Measurements from ENCODE around the gene SYT6. TPM values are rescaled to one million over a fixed set of nuclear protein-coding genes. Genes with fewer than 3 reads are reported as not detected.
"Not testable (repeated sequence)": the region's sequence is repeated elsewhere in the genome, so short reads cannot be mapped to it uniquely, and the experiment has no call there.

Gene SYT6
- total and polyA plus RNA-seq, 7 donors: 0.32 to 1.9 (median 0.46) TPM; not detected in 3

GRCh38 chr1:114063544-114063943 is 90.1 kb downstream of the SYT6 start:
- H3K4me3 ChIP-seq: no peak overlapping the region
- H3K9me3 ChIP-seq: peaks cover 0 to 2% (median 0%) of the 10 kb centered on the region in 4 donors
- H3K27ac ChIP-seq: no peak overlapping the region
- H3K27me3 ChIP-seq: no peaks in the 10 kb centered on the region
- H3K4me1 ChIP-seq: no peaks in the 10 kb centered on the region
- intact Hi-C loops (cut with DNase I): no loop called here
- H3K36me3 ChIP-seq: no peaks in the 10 kb centered on the region
- no peak for DNase-seq
- no peak for TF ChIP-seq POLR2A (IDR thresholded peaks at IDR 0.05)
- no peak for TF ChIP-seq EP300 (IDR thresholded peaks at IDR 0.05)
- TF ChIP-seq POLR2AphosphoS5 (IDR thresholded peaks at IDR 0.05): no peak
- no peak for TF ChIP-seq CTCF (IDR thresholded peaks at IDR 0.05)

- peaks cover 0 to 2% (median 0%) of the 10 kb centered on the region in 4 donors for H3K9me3 ChIP-seq
- H3K36me3 ChIP-seq: no peaks in the 10 kb centered on the region
- intact Hi-C loops (cut with DNase I): no loop called here
- WGBS, 2 donors: 68 to 70% methylated on average over 8 of the region's 8 CpGs
- no peak for DNase-seq
- no peak for TF ChIP-seq EP300 (IDR thresholded peaks at IDR 0.05)
- no peak for TF ChIP-seq CTCF (IDR thresholded peaks at IDR 0.05)
- no peak for TF ChIP-seq POLR2A (IDR thresholded peaks at IDR 0.05)
- TF ChIP-seq POLR2AphosphoS5 (IDR thresholded peaks at IDR 0.05): no peak
- no peaks in the 10 kb centered on the region for H3K4me1 ChIP-seq
- H3K27me3 ChIP-seq: no peaks in the 10 kb centered on the region
- H3K27ac ChIP-seq: no peak overlapping the region
- no peak overlapping the region for H3K4me3 ChIP-seq
These were observed 91.1 kb downstream of the SYT6 start for GRCh38 chr1:114062477-114063099.

GRCh38 chr1:114061121-114061830 is 92.4 kb downstream of the SYT6 start:
- Histone ChIP-seq H3K4me1 (no peaks in the 10 kb centered on the region), H3K27ac (no peak overlapping the region), H3K9me3 (peaks cover 0 to 6% (median 0%) of the 10 kb centered on the region in 4 donors), H3K27me3 (no peaks in the 10 kb centered on the region), H3K36me3 (no peaks in the 10 kb centered on the region), H3K4me3 (no peak overlapping the region)
- intact Hi-C loops (cut with DNase I): no loop called here
- DNase-seq: no peak
- no peak for TF ChIP-seq POLR2A (IDR thresholded peaks at IDR 0.05)
- no peak for TF ChIP-seq EP300 (IDR thresholded peaks at IDR 0.05)
- 83 to 85% methylated on average over 1 of the region's 1 CpG for WGBS, 2 donors

GRCh38 chr1:114058236-114058635 is 95.4 kb downstream of the SYT6 start:
- H3K4me1 ChIP-seq; H3K36me3 ChIP-seq; H3K4me3 ChIP-seq; intact Hi-C loops (cut with DNase I); H3K27me3 ChIP-seq; H3K27ac ChIP-seq; DNase-seq; H3K9me3 ChIP-seq: not testable (repeated sequence)
- WGBS, 2 donors: 36 to 44% methylated on average over 6 of the region's 6 CpGs

- WGBS, 2 donors: 93 to 96% methylated on average over 2 of the region's 2 CpGs
- no peak overlapping the region for H3K4me3 ChIP-seq
- H3K9me3 ChIP-seq: peaks cover 0 to 3% (median 0%) of the 10 kb centered on the region in 4 donors
- intact Hi-C loops (cut with DNase I): no loop called here
- TF ChIP-seq POLR2AphosphoS5 (IDR thresholded peaks at IDR 0.05) (no peak), POLR2A (IDR thresholded peaks at IDR 0.05) (no peak), CTCF (IDR thresholded peaks at IDR 0.05) (no peak), EP300 (IDR thresholded peaks at IDR 0.05) (no peak)
- H3K27ac ChIP-seq: no peak overlapping the region
- no peak for DNase-seq
- no peaks in the 10 kb centered on the region for H3K27me3 ChIP-seq
- no peaks in the 10 kb centered on the region for H3K36me3 ChIP-seq
- H3K4me1 ChIP-seq: no peaks in the 10 kb centered on the region
These were observed 99.5 kb downstream of the SYT6 start for GRCh38 chr1:114054148-114054547.
